Amniotic epithelial cell (primary cell): ENCODE data around the gene KRTAP25-1.

ENCODE experiments used
- DNase-seq: peaks from one replicate; pipeline ENCODE4 v3.0.0-alpha.2; 2010; ENCODE audit warnings: low read depth

The KRTAP25-1 gene

GRCh38 chr21:30289215-30289614 is at the start of gene KRTAP25-1:
KRTAP25-1 (minus strand) TSS chr21:30289514; CDS start chr21:30289490, 24 bp downstream.
- no peak for DNase-seq

DNA sequence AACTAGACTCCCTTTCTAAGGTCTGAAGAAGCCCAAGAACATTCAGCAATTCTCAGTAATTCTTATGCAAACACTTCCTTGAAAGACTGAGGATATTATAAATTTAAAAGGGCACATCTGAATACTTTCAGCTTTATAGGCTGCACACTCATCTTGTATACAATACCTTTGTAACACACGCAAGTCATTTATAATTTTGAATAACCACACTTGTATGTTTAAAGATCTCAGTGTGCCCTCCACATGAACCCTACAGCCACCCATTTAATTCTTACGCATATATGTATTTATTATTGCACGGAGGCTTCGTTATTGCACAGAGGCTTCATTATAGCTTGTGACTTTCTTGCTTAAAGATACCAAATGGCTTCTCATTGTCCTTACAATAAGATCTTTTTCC is 49.4 kb upstream of the KRTAP25-1 start:
- DNase-seq: no peak

- no peak for DNase-seq
These were observed 48.5 kb upstream of the KRTAP25-1 start for GRCh38 chr21:30337772-30338171.

DNA sequence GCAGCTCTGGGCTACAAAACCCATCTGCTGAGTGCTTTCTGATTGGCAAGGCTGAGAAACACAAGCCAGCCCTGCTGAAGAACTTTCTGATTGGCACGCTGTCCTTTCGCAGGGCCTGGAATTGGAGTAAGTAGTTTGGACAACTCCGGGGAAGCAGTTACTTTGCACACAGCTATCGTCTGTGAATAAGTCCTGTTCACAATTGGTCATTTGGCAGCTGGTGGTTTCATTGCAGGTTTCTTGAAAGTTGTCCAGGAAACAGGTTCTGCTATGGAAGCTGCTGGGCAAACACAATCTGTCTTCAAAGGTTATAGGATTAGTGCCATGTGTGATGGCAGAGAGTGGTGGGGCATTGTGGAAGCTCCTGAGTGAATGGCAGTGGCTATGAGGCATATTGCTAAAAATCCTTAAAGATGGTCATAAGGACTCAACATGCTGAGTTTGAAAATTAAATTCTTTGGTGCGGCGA is 48.0 kb upstream of the KRTAP25-1 start, which contains the start of gene KRTAP27-1:
KRTAP27-1 (minus strand) TSS at position 419 of the 469 bp plus-strand sequence; CDS start at position 393, 26 bp downstream.
- DNase-seq: no peak

- peak; percentile 0 for DNase-seq
These were observed 47.3 kb upstream of the KRTAP25-1 start for GRCh38 chr21:30336596-30336995.

DNA sequence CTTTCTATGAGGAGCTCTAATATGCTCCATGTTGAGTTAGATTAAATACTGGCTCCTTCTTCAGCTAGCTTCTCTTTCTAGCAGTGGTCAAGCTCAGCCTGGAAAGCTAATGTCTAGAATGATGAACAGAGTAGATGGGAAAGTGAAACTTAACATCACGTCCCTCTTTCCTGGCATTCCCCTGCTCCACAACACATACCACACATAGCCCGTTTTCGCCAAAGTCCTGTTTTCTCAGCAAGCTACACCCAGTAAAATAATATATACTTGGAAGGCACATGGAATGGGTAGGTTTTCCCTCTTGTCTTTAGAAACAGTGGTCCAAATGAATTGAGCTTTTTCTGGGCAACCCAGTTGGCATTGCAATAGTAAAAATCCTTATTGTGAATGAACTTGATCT is 44.4 kb upstream of the KRTAP25-1 start:
- no peak for DNase-seq

DNA sequence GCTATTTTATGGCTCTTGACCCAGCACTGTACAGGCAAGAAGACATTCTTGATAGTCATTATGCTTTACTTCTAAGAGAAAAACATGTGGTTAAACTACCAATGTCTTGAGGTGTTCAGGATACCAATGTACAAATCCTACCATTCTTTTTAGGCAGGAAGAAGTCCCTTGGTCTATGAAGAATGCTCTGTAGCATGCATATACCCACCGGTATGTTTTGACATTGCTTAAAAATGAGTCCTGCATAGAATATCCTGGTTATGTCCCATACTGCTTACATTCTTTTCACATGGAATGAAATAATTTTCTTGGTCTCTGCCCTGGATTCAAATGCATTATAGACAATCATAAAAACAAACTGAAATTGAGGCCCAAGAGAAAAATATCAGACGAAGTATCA is 43.4 kb upstream of the KRTAP25-1 start:
- no peak for DNase-seq

DNA sequence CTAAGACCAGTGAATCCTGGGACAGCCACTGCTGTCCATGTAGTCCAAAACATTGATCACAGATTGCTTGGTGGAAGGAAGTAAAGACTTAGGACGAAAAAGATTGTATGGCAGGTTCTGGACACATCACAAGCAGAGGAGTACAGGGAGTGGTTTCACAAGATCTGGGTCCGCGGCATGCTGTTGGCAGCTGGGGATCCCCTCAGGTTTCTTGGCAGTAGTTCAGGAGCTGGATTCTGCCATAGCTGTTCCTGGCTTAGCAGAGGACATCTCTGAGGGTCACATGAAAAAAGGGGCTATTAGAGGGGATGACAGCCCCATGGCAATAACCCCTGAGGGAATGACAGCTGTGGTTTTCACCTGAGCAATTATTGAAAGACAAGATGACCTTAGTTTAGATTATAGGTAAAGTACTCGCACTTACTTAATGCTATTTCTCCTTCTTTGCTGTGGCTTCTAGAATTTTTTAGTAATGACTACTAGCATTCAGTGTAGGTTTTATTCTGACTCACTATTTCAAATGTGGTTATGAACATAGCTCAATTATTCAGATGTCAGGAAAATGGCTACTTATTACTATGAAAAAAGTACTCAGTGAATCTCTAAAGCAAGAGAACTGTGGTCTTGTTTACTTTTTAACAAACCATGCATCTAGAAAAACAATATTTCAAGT is 40.0 kb upstream of the KRTAP25-1 start:
- DNase-seq: no peak

DNA sequence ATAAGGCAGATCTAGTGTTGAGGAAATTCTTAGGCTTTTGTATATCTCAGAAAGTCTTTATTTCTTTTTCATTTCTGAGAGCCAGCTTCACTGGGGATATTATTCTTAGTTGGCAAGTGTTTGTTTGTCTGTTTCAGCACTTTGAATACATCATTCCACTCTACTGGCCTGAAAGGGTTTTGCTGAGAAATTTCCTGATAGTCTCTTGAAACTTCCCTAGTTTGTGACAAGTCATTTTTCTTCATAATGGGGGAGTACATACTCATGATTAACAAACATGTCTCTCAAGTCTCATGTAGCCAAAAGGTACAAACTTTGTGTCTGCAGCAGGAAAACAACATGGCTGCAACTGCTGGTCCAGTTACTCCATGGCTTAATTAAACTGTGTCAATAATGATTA is 37.1 kb upstream of the KRTAP25-1 start:
- DNase-seq: no peak

GRCh38 chr21:30320215-30320614 is 30.9 kb upstream of the KRTAP25-1 start, which contains the start of gene KRTAP26-1:
KRTAP26-1 (minus strand) TSS chr21:30320315; CDS start chr21:30320035, 280 bp downstream.
- DNase-seq: no peak

DNA sequence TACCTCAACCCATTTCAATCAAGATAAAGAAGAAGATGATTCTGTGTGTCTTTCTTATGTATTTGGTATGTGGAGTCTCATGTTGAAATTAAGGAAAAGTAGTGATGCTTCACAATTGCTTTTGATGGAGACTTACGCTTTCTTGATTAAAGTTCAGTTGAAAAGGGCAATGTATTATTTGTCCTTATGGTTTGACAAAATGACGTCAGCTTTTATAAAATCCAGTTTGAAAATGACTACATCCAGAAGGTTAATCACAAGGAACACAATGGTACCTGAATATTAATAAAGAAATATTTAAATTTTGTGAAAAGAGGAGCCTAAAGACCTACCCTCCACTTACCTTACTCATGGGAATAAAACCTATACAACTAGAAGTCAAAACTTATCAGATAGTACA is 26.4 kb upstream of the KRTAP25-1 start:
- no peak for DNase-seq

DNA sequence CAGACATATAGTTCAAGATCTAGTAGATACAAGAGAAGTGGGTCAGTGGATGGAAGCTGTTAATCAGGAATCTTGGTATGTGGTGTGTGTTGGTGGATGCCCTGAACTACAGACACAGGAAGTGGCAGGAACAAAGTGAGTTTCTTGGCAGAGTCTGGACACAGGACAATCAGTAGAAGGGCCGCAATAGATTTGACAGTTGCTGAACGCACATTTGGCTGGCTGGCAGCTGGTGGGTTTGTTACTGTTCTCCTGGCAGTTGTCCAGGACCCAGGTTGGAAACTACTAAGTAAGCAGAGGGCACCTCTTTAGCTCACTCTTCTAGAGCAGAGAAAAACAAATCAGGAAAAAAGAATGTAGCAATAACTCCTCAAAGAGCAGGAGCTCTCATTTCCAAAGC is 17.6 kb upstream of the KRTAP25-1 start:
- DNase-seq: no peak

DNA sequence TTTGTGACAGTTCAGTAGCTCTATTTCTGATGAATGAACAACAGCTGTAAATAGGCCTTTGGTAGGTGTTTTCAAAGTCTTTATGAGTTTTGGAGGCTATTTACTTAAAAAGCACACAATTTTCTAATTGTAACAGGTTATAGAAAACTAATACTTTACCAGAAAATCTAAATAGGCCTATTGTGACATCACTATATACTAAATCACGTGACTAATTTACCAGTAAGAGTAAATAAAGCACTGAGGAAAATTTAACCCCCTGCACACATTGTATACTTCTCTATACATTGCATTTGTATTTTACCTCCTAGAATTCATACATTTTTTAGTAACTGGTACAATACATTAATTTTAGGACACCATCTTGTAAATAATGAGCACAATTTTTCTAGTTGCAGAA is 15.8 kb upstream of the KRTAP25-1 start:
- no peak for DNase-seq

DNA sequence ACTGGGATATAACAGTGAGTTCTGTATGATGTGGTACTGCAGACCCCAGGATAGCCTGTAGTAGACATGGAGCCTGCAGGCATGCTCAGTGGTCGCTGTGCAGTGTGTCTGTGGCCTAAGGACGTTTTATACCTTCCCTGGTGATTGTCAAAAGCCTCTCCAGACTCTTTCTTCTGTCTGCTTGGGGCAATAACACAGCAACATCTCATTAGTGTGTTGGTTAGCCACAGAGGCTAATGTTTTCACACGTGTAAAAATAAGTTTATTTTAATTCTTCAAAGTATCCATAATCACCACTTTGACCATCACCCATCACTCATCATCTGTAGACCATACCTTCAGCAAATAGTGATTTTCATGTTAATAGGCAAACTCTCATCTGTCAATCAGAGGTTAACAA is 6.5 kb downstream of the KRTAP25-1 start, which contains the start of gene KRTAP24-1:
KRTAP24-1 (minus strand) TSS at position 101 of the 400 bp plus-strand sequence; CDS start at position 83, 18 bp downstream.
- DNase-seq: no peak

- no peak for DNase-seq
These were observed 17.7 kb downstream of the KRTAP25-1 start for GRCh38 chr21:30271611-30272010.

DNA sequence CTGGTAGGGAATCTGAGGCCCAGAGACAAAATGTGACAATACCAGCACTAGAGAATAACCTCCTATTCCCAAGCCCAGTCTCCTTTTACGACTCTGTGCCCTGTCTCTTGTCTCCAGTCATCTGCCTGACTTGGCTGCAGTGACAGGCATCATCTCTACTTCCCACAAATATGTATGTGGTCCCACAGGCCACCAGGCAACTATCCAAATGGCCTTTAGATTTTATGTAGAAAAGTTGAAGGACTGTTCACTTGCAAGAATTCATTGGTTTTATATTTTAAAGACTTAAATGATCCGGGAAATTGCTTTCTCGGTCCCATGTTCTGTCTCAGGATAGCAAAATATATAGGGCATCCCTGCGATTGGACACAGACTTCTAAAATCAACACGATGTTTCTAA is 18.2 kb downstream of the KRTAP25-1 start:
- no peak for DNase-seq

DNA sequence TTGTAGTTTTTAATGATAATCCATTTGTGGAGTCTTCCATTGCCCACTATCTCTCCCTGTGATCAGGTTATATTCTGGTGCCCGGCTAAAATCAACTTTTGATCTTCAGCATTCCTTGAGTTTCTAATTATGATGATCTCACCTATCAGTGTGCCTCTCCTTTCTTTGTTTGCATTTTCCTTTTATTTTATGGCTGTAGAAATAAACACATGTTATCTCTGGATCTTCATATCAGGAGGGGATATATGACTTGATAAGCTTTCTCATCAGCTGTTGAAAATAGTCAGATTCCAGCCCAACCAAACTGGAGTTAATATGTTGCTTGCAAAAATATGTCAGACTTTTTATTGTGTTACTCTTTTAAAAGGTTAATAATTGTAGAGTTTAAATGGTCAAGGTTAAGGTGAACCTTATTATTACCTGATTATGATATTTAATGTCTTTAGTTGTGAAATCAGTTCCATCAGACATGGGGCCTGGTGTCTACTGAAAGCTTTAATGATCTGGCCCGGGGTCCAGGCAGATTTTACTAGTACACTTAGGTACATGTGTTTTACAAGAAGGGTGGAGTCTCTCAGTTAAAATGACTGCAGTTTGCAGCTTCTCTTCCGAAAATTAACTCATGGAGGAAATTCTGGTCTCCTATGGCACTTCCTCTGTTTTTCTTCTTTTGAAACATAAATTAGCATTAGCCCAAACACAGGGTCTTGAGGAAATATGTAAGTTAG is 19.3 kb downstream of the KRTAP25-1 start:
- no peak for DNase-seq

DNA sequence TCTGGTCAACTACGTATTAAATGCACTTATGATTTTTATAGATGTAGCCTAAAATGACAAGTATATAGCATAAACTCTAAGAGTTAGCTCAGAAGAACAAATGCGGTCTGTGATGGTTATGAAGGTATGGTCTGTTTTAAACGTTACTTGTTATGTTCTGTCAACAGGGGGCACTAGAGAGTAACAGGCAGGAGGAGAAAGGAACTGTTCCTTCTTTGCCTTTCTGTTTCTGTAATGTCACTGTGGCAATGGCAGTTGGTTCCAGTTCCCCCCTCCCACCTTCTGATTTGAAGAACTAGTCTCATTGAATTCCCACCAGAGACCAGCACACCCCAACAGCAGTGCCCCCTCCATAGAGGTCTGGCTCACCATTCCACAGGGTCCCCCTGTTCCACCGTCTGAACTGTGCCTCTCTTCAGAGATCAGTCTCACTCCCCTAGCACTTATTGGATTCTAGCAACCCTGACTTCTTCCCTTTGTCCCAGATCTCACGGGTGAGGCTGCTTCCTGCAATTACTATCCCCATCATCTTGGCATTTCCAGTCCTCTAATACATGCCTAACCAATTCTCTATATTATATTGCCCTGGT is 20.6 kb downstream of the KRTAP25-1 start:
- no peak for DNase-seq

GRCh38 chr21:30257773-30258172 is 31.5 kb downstream of the KRTAP25-1 start:
- DNase-seq: no peak

- DNase-seq: no peak
These were observed 33.2 kb downstream of the KRTAP25-1 start for GRCh38 chr21:30256100-30256499.

- no peak for DNase-seq
These were observed 33.6 kb downstream of the KRTAP25-1 start for GRCh38 chr21:30255679-30256078.

GRCh38 chr21:30251781-30252180 is 37.5 kb downstream of the KRTAP25-1 start:
- no peak for DNase-seq

GRCh38 chr21:30249936-30250335 is 39.4 kb downstream of the KRTAP25-1 start:
- DNase-seq: no peak
